Measurements from ENCODE around the gene DPEP1.
A peak's percentile ranks its signal among the peaks of the same experiment; 100 is the strongest.

Gene DPEP1

GRCh38 chr16:89687092-89687940 lies 73.9 kb downstream of the DPEP1 start:
- DNase-seq (ENCODE audit: low read depth) = peak; percentile 60
